ENCODE results near the gene FHAD1. TPM values are rescaled to one million over a fixed set of nuclear protein-coding genes. Genes with fewer than 3 reads are reported as not detected.

Gene FHAD1
- total and polyA plus RNA-seq, 2 donors (not counting 1 experiment from before 2014, with no cell fraction given) = not detected

DNA sequence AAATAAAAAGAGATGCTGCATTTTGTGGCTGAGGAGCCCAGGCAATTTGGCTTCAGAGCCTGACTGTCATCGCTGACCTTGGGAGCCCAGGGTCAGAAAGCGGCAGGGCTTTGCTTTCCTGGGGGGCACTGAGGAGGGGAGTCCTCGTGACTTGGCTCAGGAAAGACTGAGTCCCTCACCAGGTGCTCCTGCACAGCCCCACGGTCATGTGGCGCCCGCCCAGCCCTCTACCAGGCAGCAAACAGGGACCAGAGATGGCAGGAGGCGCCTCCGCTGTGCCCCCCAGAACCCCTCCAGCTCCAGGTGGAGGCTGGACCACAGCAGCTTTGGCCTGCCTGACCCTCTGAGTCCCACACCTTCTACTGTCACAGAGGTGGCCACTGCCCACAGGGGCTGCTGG, 175.8 kb downstream of the FHAD1 start:
- Histone ChIP-seq H3K36me3 (replicated peaks in 1 of 2; ENCODE audit: control extremely low read depth in 1 of 2, control insufficient read depth in 1 of 2, extremely low read depth in 1 of 2, insufficient read depth in 2 of 2, low read length in 1 of 2) (peaks cover 0 to 38% of the 10 kb centered on the region in 2 experiments), H3K27me3 (replicated peaks in 1 of 4; ENCODE audit: control extremely low read depth in 1 of 4, control insufficient read depth in 3 of 4, insufficient read depth in 4 of 4, low read length in 3 of 4) (no peaks in the 10 kb centered on the region), H2AFZ (ENCODE audit: insufficient read depth, low read depth, low read length, poor library complexity, severe bottlenecking) (no peak overlapping the region), H3K9ac (ENCODE audit: low read length) (no peak overlapping the region), H3K9me3 (ENCODE audit: control extremely low read depth in 1 of 3, control insufficient read depth in 2 of 3, insufficient read depth in 1 of 3, low read length in 2 of 3) (peaks cover 0 to 5% (median 0%) of the 10 kb centered on the region in 3 donors), H4K20me1 (ENCODE audit: control insufficient read depth, insufficient read depth, low read length, poor library complexity, severe bottlenecking) (peaks cover 79% of the 10 kb centered on the region), H3K4me2 (replicated peaks; ENCODE audit: low read depth, low read length, poor library complexity, severe bottlenecking) (no peak overlapping the region), H3K27ac (ENCODE audit: low read length in 2 of 2) (no peak overlapping the region), H3K4me3 (ENCODE audit: control extremely low read depth in 1 of 5, extremely low read depth in 1 of 5, insufficient read depth in 1 of 5, low read depth in 2 of 5, low read length in 4 of 5) (no peak overlapping the region), H3K4me1 (ENCODE audit: control insufficient read depth in 2 of 2, insufficient read depth in 2 of 2, low read length in 2 of 2) (no peaks in the 10 kb centered on the region), H3K79me2 (ENCODE audit: control insufficient read depth, insufficient read depth, low read length) (peaks cover 36% of the 10 kb centered on the region)
- POLR2A ChIA-PET = no interaction called here
- DNase-seq = no peak
- Mint-ChIP-seq H3K4me1 (peaks cover 7% of the 10 kb centered on the region), H3K9me3 (ENCODE audit: insufficient read depth) (no peaks in the 10 kb centered on the region), H3K4me3 (no peak overlapping the region), H3K27ac (no peak overlapping the region), H3K27me3 (no peaks in the 10 kb centered on the region)
- intact Hi-C loops (cut with micrococcal nuclease) = no loop called here
- WGBS (ENCODE audit: insufficient coverage) = 99% methylated on average over 8 of the region's 8 CpGs
- ATAC-seq (ENCODE audit: low read depth) = no peak
- TF ChIP-seq, protein P1, sequence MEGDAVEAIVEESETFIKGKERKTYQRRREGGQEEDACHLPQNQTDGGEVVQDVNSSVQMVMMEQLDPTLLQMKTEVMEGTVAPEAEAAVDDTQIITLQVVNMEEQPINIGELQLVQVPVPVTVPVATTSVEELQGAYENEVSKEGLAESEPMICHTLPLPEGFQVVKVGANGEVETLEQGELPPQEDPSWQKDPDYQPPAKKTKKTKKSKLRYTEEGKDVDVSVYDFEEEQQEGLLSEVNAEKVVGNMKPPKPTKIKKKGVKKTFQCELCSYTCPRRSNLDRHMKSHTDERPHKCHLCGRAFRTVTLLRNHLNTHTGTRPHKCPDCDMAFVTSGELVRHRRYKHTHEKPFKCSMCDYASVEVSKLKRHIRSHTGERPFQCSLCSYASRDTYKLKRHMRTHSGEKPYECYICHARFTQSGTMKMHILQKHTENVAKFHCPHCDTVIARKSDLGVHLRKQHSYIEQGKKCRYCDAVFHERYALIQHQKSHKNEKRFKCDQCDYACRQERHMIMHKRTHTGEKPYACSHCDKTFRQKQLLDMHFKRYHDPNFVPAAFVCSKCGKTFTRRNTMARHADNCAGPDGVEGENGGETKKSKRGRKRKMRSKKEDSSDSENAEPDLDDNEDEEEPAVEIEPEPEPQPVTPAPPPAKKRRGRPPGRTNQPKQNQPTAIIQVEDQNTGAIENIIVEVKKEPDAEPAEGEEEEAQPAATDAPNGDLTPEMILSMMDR (IDR thresholded peaks at IDR 0.05) = no peak
- TF ChIP-seq EZH2 (IDR thresholded peaks at IDR 0.05; ENCODE audit: borderline replicate concordance, insufficient read depth, low read depth, low read length, poor library complexity, severe bottlenecking) = no peak
- CTCF ChIA-PET = interaction anchor here (1.2 to 1.6 kb wide), 2 partner anchors 8 to 99 kb away, joined by 4 to 5 read pairs; no protein-coding TSS in a partner anchor

DNA sequence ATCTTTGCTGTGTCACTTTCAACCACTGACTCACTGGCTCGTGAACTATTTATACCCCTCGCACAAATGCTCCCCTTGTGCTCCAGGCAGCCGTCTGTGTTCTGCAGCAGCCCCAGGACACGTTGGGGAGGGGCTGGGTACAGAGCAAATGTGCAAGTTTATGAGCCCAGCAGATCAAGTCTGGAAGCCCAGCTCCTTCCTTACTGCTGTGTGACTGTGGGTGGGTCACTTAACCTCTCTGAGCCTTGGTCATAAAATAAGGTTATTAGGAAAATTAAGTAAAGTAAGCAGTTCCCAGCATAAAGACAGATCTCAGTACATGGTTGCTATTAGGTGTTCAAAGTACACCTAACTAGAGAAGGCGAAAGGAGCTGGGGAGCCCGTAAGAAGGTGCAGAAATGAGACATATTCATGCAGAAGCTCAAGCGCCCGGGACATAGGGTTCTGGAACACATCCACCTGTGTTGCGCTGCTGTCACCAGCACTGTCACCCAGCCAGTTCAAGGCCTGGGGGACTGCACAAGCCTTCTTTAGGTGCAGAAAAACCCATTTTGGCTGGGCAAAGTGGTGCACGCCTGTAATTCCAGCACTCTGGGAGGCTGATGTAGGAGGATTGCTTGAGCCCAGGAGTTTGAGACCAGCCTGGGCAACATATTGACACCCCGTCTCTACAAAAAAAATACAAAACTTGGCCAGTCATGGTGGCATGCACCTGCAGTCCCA, 176.5 kb downstream of the FHAD1 start:
- H3K9me3 Mint-ChIP-seq (ENCODE audit: insufficient read depth) = no peaks in the 10 kb centered on the region
- H3K9ac ChIP-seq (ENCODE audit: low read length) = no peak overlapping the region
- peaks cover 0 to 5% (median 0%) of the 10 kb centered on the region in 3 donors for H3K9me3 ChIP-seq (ENCODE audit: control extremely low read depth in 1 of 3, control insufficient read depth in 2 of 3, insufficient read depth in 1 of 3, low read length in 2 of 3)
- H4K20me1 ChIP-seq (ENCODE audit: control insufficient read depth, insufficient read depth, low read length, poor library complexity, severe bottlenecking) = peaks cover 76% of the 10 kb centered on the region
- H3K27me3 ChIP-seq (replicated peaks in 1 of 4; ENCODE audit: control extremely low read depth in 1 of 4, control insufficient read depth in 3 of 4, insufficient read depth in 4 of 4, low read length in 3 of 4) = no peaks in the 10 kb centered on the region
- H3K36me3 ChIP-seq (replicated peaks in 1 of 2; ENCODE audit: control extremely low read depth in 1 of 2, control insufficient read depth in 1 of 2, extremely low read depth in 1 of 2, insufficient read depth in 2 of 2, low read length in 1 of 2) = peaks cover 0 to 38% of the 10 kb centered on the region in 2 experiments
- DNase-seq (no peak), ATAC-seq (ENCODE audit: low read depth) (no peak)
- H2AFZ ChIP-seq (ENCODE audit: insufficient read depth, low read depth, low read length, poor library complexity, severe bottlenecking) = no peak overlapping the region
- intact Hi-C loops (cut with micrococcal nuclease) = no loop called here
- peaks cover 6% of the 10 kb centered on the region for H3K4me1 Mint-ChIP-seq
- no peaks in the 10 kb centered on the region for H3K27me3 Mint-ChIP-seq
- no peak overlapping the region for H3K4me3 Mint-ChIP-seq
- H3K4me3 ChIP-seq (ENCODE audit: control extremely low read depth in 1 of 5, extremely low read depth in 1 of 5, insufficient read depth in 1 of 5, low read depth in 2 of 5, low read length in 4 of 5) = no peak overlapping the region
- H3K4me2 ChIP-seq (replicated peaks; ENCODE audit: low read depth, low read length, poor library complexity, severe bottlenecking) = no peak overlapping the region
- no peaks in the 10 kb centered on the region for H3K4me1 ChIP-seq (ENCODE audit: control insufficient read depth in 2 of 2, insufficient read depth in 2 of 2, low read length in 2 of 2)
- peaks cover 35% of the 10 kb centered on the region for H3K79me2 ChIP-seq (ENCODE audit: control insufficient read depth, insufficient read depth, low read length)
- no peak for TF ChIP-seq EZH2 (IDR thresholded peaks at IDR 0.05; ENCODE audit: borderline replicate concordance, insufficient read depth, low read depth, low read length, poor library complexity, severe bottlenecking)
- TF ChIP-seq, protein P1 (IDR thresholded peaks at IDR 0.05) = no peak
- no peak overlapping the region for H3K27ac Mint-ChIP-seq
- H3K27ac ChIP-seq (ENCODE audit: low read length in 2 of 2) = no peak overlapping the region
- CTCF ChIA-PET = interaction anchor here (0.9 to 1.6 kb wide), 2 partner anchors 11 to 100 kb away, joined by 5 read pairs; no protein-coding TSS in a partner anchor
- POLR2A ChIA-PET = no interaction called here
- WGBS (ENCODE audit: insufficient coverage) = 93% methylated on average over 8 of the region's 11 CpGs
